GM12865 (cell line): ENCODE measurements around the gene COL18A1.

Source experiments
- DNase-seq: peaks from one replicate; pipeline ENCODE4 v3.0.0; 2010; ENCODE audit warnings: low read depth
- H3K4me3 ChIP-seq: 2 replicates; pipeline ENCODE4 v1.5.1; 2011; ENCODE audit warnings: mild to moderate bottlenecking, low read depth, low read length, control low read depth
- TF ChIP-seq, protein P1 (sequence below): IDR thresholded peaks from 2 replicates; pipeline ENCODE4 v1.5.1; 2011; ENCODE audit warnings: low read length, control low read depth, low read depth, inconsistent platforms; ENCODE audit not compliant: insufficient read depth; ENCODE audit errors: missing control alignments

The COL18A1 gene

DNA sequence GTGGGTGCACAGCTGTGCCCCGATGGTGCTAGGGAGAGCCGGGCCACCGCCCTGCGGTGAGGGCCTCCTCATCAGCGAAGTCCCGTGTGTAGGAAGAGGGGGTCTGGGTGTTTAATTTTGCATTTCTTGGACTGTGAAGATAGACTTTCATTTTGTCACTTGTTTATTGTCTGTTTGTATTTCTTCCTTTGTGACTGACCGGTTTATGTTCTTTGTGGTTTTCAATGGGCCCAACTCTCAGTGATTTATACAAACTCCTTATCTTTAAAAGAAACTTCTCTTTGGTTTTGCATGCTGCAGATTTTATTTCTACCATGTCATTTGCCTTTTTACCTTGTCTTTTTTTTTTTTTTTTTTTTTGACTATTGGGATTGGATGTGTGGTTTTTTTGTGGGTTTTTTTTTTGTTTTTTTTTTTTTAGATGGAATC lies 65.1 kb downstream of the COL18A1 start:
- no peak for DNase-seq
- no peak overlapping the region for H3K4me3 ChIP-seq
- TF ChIP-seq, protein P1, sequence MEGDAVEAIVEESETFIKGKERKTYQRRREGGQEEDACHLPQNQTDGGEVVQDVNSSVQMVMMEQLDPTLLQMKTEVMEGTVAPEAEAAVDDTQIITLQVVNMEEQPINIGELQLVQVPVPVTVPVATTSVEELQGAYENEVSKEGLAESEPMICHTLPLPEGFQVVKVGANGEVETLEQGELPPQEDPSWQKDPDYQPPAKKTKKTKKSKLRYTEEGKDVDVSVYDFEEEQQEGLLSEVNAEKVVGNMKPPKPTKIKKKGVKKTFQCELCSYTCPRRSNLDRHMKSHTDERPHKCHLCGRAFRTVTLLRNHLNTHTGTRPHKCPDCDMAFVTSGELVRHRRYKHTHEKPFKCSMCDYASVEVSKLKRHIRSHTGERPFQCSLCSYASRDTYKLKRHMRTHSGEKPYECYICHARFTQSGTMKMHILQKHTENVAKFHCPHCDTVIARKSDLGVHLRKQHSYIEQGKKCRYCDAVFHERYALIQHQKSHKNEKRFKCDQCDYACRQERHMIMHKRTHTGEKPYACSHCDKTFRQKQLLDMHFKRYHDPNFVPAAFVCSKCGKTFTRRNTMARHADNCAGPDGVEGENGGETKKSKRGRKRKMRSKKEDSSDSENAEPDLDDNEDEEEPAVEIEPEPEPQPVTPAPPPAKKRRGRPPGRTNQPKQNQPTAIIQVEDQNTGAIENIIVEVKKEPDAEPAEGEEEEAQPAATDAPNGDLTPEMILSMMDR, result no peak

DNA sequence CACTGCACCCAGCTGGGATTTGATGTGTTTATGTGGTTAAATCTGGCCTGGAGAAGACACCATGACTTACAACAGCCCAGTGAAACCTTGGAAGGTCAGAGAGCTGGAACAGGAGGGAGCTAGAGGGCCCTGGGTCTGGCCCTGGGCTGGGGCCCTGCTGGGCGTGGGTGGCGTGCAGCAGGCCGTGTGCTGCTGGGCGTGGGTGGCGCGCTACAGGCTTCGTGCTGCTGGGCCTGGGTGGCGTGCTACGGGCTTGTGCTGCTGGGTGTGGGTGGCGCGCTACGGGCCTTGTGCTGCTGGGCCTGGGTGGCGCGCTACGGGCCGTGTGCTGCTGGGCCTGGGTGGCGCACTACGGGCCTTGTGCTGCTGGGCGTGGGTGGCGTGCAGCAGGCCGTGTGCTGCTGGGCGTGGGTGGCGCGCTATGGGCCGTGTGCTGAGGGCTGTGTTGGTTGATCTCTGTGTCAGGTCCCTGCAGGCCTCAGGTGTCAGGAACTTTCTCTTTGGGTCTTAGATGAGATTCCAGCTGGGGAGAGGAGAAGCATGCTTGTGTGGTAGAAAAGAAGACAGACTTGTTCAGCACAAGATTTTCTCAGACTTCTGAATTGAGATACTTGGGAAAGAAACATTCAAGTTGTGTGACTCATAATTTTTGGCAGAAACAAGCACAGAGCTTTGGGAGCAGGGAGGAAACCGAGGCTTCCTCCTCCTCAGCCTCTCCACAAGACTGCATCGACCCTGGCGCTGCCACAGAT lies 66.0 kb downstream of the COL18A1 start:
- no peak overlapping the region for H3K4me3 ChIP-seq
- TF ChIP-seq, protein P1, result no peak
- DNase-seq, result peak; percentile 38

DNA sequence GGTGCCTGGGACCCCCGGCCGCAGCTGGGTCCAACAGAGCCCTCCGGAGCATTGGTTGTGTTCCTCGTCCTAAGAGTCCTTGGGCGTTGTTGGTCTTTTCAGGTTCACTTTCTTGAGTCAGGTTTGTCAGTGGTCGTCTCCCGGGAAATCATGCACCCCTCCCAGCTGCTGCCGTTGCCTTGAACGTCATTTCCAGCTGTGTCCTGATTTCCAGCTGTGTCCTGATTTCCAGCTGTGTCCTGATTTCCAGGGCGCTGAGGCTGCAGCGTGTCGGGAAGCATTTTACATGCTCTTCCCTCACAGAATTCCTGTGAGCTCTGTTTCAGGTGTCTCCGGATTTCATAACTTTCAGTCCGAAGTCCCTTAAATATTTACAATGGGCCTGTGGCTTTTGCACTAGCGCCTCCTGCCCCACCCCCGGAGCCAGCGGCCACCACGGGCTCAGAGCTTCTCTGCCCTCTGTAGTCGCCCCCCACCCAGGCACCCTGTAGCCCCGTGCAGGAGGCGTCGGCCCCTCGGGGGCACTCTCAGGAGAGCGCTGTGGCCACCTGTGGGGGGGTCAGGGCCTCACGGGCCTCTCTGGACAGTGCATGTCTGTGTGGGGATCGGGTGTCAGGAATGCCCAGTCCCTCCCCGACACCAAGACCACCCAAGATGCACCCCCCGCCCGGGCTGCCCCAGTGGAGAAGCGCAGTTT lies 66.7 kb downstream of the COL18A1 start:
- DNase-seq, result no peak
- no peak overlapping the region for H3K4me3 ChIP-seq
- TF ChIP-seq, protein P1, result no peak

DNA sequence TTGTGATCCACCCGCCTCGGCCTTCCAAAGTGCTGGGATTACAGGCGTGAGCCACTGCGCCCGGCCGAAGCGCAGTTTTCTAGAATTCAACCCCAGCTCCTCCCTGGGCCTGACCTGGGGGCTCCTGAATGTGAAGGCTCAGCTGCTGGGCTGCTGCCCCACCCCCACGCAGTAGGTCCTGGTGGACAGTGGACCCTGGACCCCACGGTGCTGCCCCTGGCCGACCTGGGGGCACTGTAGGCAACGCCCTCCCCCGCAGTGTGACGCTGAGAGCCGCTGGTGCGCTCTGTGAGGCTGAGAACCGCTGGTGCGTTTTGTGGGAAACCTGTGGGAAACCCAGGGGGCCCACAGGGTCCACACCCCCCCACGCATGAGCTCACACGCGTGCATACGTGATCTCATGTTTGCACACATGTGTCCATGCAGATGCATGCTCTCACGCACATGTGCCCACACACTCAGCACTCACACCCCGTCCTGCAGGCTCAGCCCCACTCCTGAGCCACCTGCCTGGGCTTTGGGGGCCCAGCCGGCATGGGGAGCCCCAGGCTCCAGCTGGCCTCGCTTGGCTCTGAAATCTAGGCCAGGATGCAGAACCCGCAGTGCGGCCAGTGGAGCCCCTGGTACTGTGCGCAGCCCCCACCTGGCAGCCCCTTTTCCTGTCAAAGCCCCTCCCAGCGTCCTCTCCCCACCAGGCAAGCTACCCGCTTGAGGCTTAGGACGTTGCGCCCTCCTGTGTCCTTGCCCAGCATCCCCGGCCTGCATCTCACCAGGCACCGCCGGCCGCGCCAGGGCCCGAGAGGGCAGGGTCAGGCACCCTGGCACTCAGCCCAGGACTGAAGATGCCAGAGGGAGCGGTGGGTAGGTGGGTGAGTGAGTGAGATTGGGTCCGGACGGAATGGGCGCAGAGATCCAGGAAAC lies 67.7 kb downstream of the COL18A1 start:
- TF ChIP-seq, protein P1, result no peak
- no peak for DNase-seq
- H3K4me3 ChIP-seq, result no peak overlapping the region

DNA sequence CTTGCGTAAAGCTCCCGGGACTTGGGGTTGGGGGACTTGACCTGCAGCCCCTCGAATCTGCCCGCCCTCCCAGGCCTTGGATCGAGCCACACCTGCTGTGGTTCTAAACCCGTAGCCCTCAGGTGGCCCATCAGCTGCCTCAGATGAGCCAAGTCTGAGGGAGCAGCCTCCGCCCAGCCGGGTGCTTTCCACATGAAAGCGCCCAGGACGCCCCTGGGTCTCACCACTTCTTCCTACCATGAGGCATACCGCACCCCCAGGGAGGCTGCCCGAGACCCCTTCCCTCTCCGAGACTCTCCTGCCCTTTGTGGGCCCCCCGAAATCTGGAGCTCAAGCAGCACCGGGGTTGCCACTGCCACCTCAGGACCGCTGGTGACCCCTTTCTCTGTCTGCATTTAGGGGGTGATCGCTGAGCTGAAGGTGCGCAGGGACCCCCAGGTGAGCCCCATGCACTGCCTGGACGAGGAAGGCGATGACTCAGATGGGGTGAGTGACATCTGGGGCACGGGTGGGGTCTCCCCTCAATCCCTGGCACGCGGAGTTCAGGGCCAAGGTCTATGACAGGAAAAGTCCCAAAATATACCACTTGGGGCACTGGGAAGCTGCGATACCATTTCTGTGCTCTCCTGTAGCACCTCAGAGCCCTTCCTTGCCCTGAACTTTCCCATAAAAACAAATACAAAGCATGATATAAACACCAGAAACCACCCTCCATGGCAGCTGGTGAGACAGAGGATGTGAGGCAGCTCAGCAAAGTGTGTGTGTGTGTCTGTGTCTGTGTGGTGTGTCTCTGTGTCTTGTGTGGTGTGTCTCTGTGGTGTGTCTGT lies 68.7 kb downstream of the COL18A1 start:
- TF ChIP-seq, protein P1, result no peak
- no peak for DNase-seq
- H3K4me3 ChIP-seq, result no peak overlapping the region
